ENCODE results near the gene PTEN. TPM values are rescaled to one million over a fixed set of nuclear protein-coding genes. Genes with fewer than 3 reads are reported as not detected.

Gene PTEN
- total and polyA plus RNA-seq, 4 donors = 29.4 to 334 (median 64.1) TPM

- ATAC-seq (ENCODE audit: insufficient read depth, low FRiP score) (no peak), DNase-seq (peak in 2 of 3 donors; percentile 52 to 61)
These were observed 1.9 kb downstream of the PTEN start for GRCh38 chr10:87865241-87865881.

DNA sequence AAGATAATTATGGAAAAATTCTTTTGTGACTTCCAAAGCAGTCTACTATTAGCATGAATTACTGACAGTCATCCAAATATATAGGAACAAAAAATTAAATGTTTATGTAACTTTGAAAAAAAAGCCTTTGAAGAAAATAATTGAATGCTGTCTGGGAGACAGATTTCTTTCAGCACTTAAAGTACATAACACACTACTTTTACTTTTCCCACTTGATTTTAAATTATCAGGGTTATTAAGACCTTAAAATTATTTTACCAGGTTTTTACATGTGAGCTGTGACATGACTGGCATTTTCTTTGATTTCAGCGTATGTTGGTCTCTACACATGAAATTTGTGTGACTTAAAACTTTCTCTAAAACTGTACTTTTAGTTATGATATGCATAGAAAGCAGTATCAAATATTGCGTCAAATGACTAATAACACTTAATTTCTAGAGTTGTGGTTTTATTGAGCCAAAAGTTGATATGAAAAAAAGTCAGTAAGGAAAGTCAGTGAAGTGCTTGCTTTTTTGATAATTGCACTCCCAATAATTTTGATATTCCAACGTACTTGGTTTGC is 3.1 kb downstream of the PTEN start:
- Histone ChIP-seq H3K27me3 (ENCODE audit: control insufficient read depth in 3 of 3, insufficient read depth in 3 of 3, low read length in 2 of 3) (no peaks in the 10 kb centered on the region), H3K9ac (ENCODE audit: insufficient read depth in 1 of 2, low read length in 2 of 2) (peak overlapping the region; percentile 52 to 91), H3K27ac (ENCODE audit: low read depth in 1 of 2, low read length in 1 of 2) (peak overlapping the region in 1 of 2 donors; percentile 100), H3K4me3 (no peak overlapping the region), H3K36me3 (ENCODE audit: control insufficient read depth in 4 of 4, insufficient read depth in 4 of 4, low read length in 4 of 4) (peaks cover 0 to 23% (median 0%) of the 10 kb centered on the region in 4 donors), H3K4me1 (ENCODE audit: control insufficient read depth in 5 of 5, insufficient read depth in 5 of 5, low read length in 5 of 5) (peaks cover 0 to 29% (median 4%) of the 10 kb centered on the region in 5 donors), H3K9me3 (ENCODE audit: control insufficient read depth in 4 of 4, insufficient read depth in 3 of 4, low read length in 3 of 4) (no peaks in the 10 kb centered on the region)
- WGBS, 2 donors = 4 to 6% methylated on average over 3 of the region's 3 CpGs
- peak in 2 of 3 donors; percentile 50 to 57 for DNase-seq
- ATAC-seq (ENCODE audit: insufficient read depth, low FRiP score) = no peak
- TF ChIP-seq, protein P1, sequence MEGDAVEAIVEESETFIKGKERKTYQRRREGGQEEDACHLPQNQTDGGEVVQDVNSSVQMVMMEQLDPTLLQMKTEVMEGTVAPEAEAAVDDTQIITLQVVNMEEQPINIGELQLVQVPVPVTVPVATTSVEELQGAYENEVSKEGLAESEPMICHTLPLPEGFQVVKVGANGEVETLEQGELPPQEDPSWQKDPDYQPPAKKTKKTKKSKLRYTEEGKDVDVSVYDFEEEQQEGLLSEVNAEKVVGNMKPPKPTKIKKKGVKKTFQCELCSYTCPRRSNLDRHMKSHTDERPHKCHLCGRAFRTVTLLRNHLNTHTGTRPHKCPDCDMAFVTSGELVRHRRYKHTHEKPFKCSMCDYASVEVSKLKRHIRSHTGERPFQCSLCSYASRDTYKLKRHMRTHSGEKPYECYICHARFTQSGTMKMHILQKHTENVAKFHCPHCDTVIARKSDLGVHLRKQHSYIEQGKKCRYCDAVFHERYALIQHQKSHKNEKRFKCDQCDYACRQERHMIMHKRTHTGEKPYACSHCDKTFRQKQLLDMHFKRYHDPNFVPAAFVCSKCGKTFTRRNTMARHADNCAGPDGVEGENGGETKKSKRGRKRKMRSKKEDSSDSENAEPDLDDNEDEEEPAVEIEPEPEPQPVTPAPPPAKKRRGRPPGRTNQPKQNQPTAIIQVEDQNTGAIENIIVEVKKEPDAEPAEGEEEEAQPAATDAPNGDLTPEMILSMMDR (IDR thresholded peaks at IDR 0.05; ENCODE audit: control extremely low read depth, extremely low read depth) = no peak

More at GRCh38 chr10:87865241-87865881, 1.9 kb downstream of the PTEN start:
- Histone ChIP-seq H3K4me1 (ENCODE audit: control insufficient read depth in 5 of 5, insufficient read depth in 5 of 5, low read length in 5 of 5) (peaks cover 0 to 24% (median 4%) of the 10 kb centered on the region in 5 donors), H3K27ac (ENCODE audit: low read depth in 1 of 2, low read length in 1 of 2) (peak overlapping the region in 1 of 2 donors; percentile 100), H3K9ac (ENCODE audit: insufficient read depth in 1 of 2, low read length in 2 of 2) (peak overlapping the region; percentile 83 to 91), H3K27me3 (ENCODE audit: control insufficient read depth in 3 of 3, insufficient read depth in 3 of 3, low read length in 2 of 3) (no peaks in the 10 kb centered on the region), H3K9me3 (ENCODE audit: control insufficient read depth in 4 of 4, insufficient read depth in 3 of 4, low read length in 3 of 4) (no peaks in the 10 kb centered on the region), H3K36me3 (ENCODE audit: control insufficient read depth in 4 of 4, insufficient read depth in 4 of 4, low read length in 4 of 4) (peaks cover 0 to 23% (median 0%) of the 10 kb centered on the region in 4 donors), H3K4me3 (peak overlapping the region; percentile 52)
- 0 to 2% methylated on average over 4 of the region's 4 CpGs for WGBS, 2 donors
- TF ChIP-seq, protein P1 (IDR thresholded peaks at IDR 0.05; ENCODE audit: control extremely low read depth, extremely low read depth) = no peak

- TF ChIP-seq, protein P1 (IDR thresholded peaks at IDR 0.05; ENCODE audit: control extremely low read depth, extremely low read depth) = no peak
- peaks cover 0 to 29% (median 6%) of the 10 kb centered on the region in 5 donors for H3K4me1 ChIP-seq (ENCODE audit: control insufficient read depth in 5 of 5, insufficient read depth in 5 of 5, low read length in 5 of 5)
These were observed 4.0 kb downstream of the PTEN start for GRCh38 chr10:87867453-87867852.

More at GRCh38 chr10:87867453-87867852, 4.0 kb downstream of the PTEN start:
- Histone ChIP-seq H3K4me3 (no peak overlapping the region), H3K27ac (ENCODE audit: low read depth in 1 of 2, low read length in 1 of 2) (no peak overlapping the region), H3K9me3 (ENCODE audit: control insufficient read depth in 4 of 4, insufficient read depth in 3 of 4, low read length in 3 of 4) (no peaks in the 10 kb centered on the region), H3K27me3 (ENCODE audit: control insufficient read depth in 3 of 3, insufficient read depth in 3 of 3, low read length in 2 of 3) (no peaks in the 10 kb centered on the region), H3K36me3 (ENCODE audit: control insufficient read depth in 4 of 4, insufficient read depth in 4 of 4, low read length in 4 of 4) (peaks cover 0 to 23% (median under 1%) of the 10 kb centered on the region in 4 donors), H3K9ac (ENCODE audit: insufficient read depth in 1 of 2, low read length in 2 of 2) (peak overlapping the region in 1 of 2 donors; percentile 91)
- ATAC-seq (ENCODE audit: insufficient read depth, low FRiP score) (no peak), DNase-seq (peak in 1 of 3 donors; percentile 48)

All from lung (tissue), 12 donors.